ENCODE measurements around the gene IL17C. TPM values are rescaled to one million over a fixed set of nuclear protein-coding genes. Genes with fewer than 3 reads are reported as not detected.

Gene IL17C
- total and polyA plus RNA-seq, 2 donors (not counting 1 experiment from before 2014, with no cell fraction given) = 1.3 to 1.5 TPM

GRCh38 chr16:88634141-88634993, 4.0 kb upstream of the IL17C start:
- no peaks in the 10 kb centered on the region for H3K27me3 Mint-ChIP-seq
- H3K27me3 ChIP-seq (replicated peaks in 1 of 4; ENCODE audit: control extremely low read depth in 1 of 4, control insufficient read depth in 3 of 4, insufficient read depth in 4 of 4, low read length in 3 of 4) = peaks cover 0 to 6% (median 0%) of the 10 kb centered on the region in 4 experiments
- H3K9me3 Mint-ChIP-seq (ENCODE audit: insufficient read depth) = no peaks in the 10 kb centered on the region
- H3K27ac Mint-ChIP-seq = peak overlapping the region; percentile 92
- CTCF ChIA-PET = interaction anchor here (0.8 to 2.5 kb wide), 5 partner anchors 45 to 71 kb away, joined by 3 to 14 read pairs (median 7); no protein-coding TSS in a partner anchor
- POLR2A ChIA-PET = interaction anchor here (0.7 to 2.0 kb wide), 5 partner anchors 13 to 224 kb away, joined by 3 to 15 read pairs (median 8); partner anchors contain the start of gene CYBA
- H3K4me3 ChIP-seq (ENCODE audit: control extremely low read depth in 1 of 5, extremely low read depth in 1 of 5, insufficient read depth in 1 of 5, low read depth in 2 of 5, low read length in 4 of 5) = peak overlapping the region in 4 of 5 experiments; percentile 62 to 78 (median 68)
- ATAC-seq (ENCODE audit: low read depth) = peak; percentile 66
- H3K4me1 Mint-ChIP-seq = peaks cover 52% of the 10 kb centered on the region
- H3K4me3 Mint-ChIP-seq = peak overlapping the region; percentile 85
- peaks cover 29% of the 10 kb centered on the region for H4K20me1 ChIP-seq (ENCODE audit: control insufficient read depth, insufficient read depth, low read length, poor library complexity, severe bottlenecking)
- peak overlapping the region; percentile 61 for H2AFZ ChIP-seq (ENCODE audit: insufficient read depth, low read depth, low read length, poor library complexity, severe bottlenecking)
- TF ChIP-seq CTCF (IDR thresholded peaks at IDR 0.05) (no peak), EZH2 (IDR thresholded peaks at IDR 0.05; ENCODE audit: borderline replicate concordance, insufficient read depth, low read depth, low read length, poor library complexity, severe bottlenecking) (no peak)
- H3K79me2 ChIP-seq (ENCODE audit: control insufficient read depth, insufficient read depth, low read length) = peaks cover 7% of the 10 kb centered on the region
- under 1% methylated on average over 82 of the region's 82 CpGs for WGBS (ENCODE audit: insufficient coverage)
- peak overlapping the region; percentile 67 for H3K9ac ChIP-seq (ENCODE audit: low read length)
- H3K4me2 ChIP-seq (replicated peaks; ENCODE audit: low read depth, low read length, poor library complexity, severe bottlenecking) = peak overlapping the region; percentile 95
- peaks cover 0 to 23% (median 0%) of the 10 kb centered on the region in 3 donors for H3K9me3 ChIP-seq (ENCODE audit: control extremely low read depth in 1 of 3, control insufficient read depth in 2 of 3, insufficient read depth in 1 of 3, low read length in 2 of 3)
- peak overlapping the region; percentile 81 to 87 for H3K27ac ChIP-seq (ENCODE audit: low read length in 2 of 2)
- H3K36me3 ChIP-seq (replicated peaks in 1 of 2; ENCODE audit: control extremely low read depth in 1 of 2, control insufficient read depth in 1 of 2, extremely low read depth in 1 of 2, insufficient read depth in 2 of 2, low read length in 1 of 2) = peaks cover 0 to 27% of the 10 kb centered on the region in 2 experiments
- peaks cover 44 to 63% of the 10 kb centered on the region in 2 donors for H3K4me1 ChIP-seq (ENCODE audit: control insufficient read depth in 2 of 2, insufficient read depth in 2 of 2, low read length in 2 of 2)
- intact Hi-C loops (cut with micrococcal nuclease) = loop anchor here (1.0 to 10.0 kb wide), 8 partner anchors 17 to 182 kb away; partner anchors contain the start of genes CYBA, MVD, PIEZO1 and SNAI3
- peak; percentile 87 for DNase-seq

Measured in B cell (primary cell).